ENCODE data around the gene SCARF2. TPM values are rescaled to one million over a fixed set of nuclear protein-coding genes. Genes with fewer than 3 reads are reported as not detected.

The SCARF2 gene
- total RNA-seq, 1 experiment from 2014 or later = 26.3 TPM

DNA sequence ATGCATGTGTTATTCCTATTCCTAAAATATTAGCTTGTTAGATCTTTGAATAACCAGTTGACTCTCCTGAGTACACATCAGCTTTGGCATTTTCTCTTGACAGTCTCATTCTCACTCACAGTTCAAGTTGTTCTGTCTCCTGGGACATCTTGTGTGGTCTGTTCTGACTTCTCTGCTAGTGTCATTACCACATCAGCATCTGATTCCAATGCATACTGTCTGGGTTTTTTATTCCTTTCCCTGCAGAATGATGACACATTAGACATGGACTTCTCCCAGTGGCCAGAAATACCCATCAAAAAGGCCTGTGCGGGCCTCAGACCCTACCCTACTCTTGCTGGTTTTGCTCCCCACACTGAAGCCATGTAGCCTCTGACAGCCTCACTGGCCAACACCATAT, 41.0 kb downstream of the SCARF2 start:
- TF ChIP-seq, protein P1, sequence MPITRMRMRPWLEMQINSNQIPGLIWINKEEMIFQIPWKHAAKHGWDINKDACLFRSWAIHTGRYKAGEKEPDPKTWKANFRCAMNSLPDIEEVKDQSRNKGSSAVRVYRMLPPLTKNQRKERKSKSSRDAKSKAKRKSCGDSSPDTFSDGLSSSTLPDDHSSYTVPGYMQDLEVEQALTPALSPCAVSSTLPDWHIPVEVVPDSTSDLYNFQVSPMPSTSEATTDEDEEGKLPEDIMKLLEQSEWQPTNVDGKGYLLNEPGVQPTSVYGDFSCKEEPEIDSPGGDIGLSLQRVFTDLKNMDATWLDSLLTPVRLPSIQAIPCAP (CRISPR knock-in tag; IDR thresholded peaks at IDR 0.05) = no peak
- TF ChIP-seq ETV6 (CRISPR knock-in tag; IDR thresholded peaks at IDR 0.05) (no peak), HMGA2 (CRISPR knock-in tag; IDR thresholded peaks at IDR 0.05) (no peak), FOXJ3 (CRISPR knock-in tag; IDR thresholded peaks at IDR 0.05; ENCODE audit: borderline replicate concordance) (no peak), CBFB (CRISPR knock-in tag; IDR thresholded peaks at IDR 0.05; ENCODE audit: low read depth) (no peak), SMAD4 (CRISPR knock-in tag; IDR thresholded peaks at IDR 0.05) (no peak), PRRX2 (CRISPR knock-in tag; IDR thresholded peaks at IDR 0.05) (no peak)
- TF ChIP-seq, protein P2, sequence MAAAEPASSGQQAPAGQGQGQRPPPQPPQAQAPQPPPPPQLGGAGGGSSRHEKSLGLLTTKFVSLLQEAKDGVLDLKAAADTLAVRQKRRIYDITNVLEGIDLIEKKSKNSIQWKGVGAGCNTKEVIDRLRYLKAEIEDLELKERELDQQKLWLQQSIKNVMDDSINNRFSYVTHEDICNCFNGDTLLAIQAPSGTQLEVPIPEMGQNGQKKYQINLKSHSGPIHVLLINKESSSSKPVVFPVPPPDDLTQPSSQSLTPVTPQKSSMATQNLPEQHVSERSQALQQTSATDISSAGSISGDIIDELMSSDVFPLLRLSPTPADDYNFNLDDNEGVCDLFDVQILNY (CRISPR knock-in tag; IDR thresholded peaks at IDR 0.05) = no peak
- TF ChIP-seq, protein P3, sequence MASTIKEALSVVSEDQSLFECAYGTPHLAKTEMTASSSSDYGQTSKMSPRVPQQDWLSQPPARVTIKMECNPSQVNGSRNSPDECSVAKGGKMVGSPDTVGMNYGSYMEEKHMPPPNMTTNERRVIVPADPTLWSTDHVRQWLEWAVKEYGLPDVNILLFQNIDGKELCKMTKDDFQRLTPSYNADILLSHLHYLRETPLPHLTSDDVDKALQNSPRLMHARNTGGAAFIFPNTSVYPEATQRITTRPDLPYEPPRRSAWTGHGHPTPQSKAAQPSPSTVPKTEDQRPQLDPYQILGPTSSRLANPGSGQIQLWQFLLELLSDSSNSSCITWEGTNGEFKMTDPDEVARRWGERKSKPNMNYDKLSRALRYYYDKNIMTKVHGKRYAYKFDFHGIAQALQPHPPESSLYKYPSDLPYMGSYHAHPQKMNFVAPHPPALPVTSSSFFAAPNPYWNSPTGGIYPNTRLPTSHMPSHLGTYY (CRISPR knock-in tag; IDR thresholded peaks at IDR 0.05) = no peak
- no peak for DNase-seq (ENCODE audit: low spot score)
- Mint-ChIP-seq H3K27ac (no peak overlapping the region), H3K4me1 (peaks cover 39% of the 10 kb centered on the region), H3K36me3 (peaks cover 23% of the 10 kb centered on the region), H3K9me3 (no peaks in the 10 kb centered on the region), H3K27me3 (ENCODE audit: low read depth) (no peaks in the 10 kb centered on the region; the same call in none of the 2 replicates), H3K4me3 (peak overlapping the region; percentile 87; the same call in 1 of the 2 replicates)
- ATAC-seq = no peak
- ChIA-PET CTCF (interaction anchor here (2.4 to 4.5 kb wide), 2 partner anchors 22 to 60 kb away, joined by 8 to 30 read pairs; no protein-coding TSS in a partner anchor), POLR2A (no interaction called here)

DNA sequence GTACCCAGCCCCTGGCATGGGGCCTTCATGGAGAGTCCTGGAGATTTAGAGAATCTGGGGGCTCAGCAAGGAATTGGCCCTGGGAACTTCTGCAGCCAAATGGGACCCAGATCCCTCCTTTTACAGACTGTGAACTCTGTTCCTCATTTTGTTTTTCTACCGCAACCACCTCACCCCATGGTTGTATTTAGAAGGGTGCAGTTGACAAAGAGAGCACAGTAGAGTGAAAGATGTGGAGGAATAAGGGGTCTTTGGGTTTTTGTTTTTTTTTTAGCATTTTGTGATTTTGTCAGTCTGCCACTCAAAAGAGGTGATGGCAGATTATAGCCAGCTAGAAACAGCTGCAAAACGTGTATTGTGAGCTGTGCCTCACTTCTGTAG, 41.7 kb downstream of the SCARF2 start:
- CTCF ChIA-PET = interaction anchor here (2.4 to 4.5 kb wide), 2 partner anchors 22 to 60 kb away, joined by 8 to 30 read pairs; no protein-coding TSS in a partner anchor
- Mint-ChIP-seq H3K36me3 (peaks cover 23% of the 10 kb centered on the region), H3K9me3 (no peaks in the 10 kb centered on the region), H3K27me3 (ENCODE audit: low read depth) (no peaks in the 10 kb centered on the region; the same call in none of the 2 replicates), H3K4me3 (peak overlapping the region; percentile 87), H3K27ac (no peak overlapping the region), H3K4me1 (peaks cover 39% of the 10 kb centered on the region)
- DNase-seq (ENCODE audit: low spot score) (no peak), ATAC-seq (no peak)
- POLR2A ChIA-PET = no interaction called here
- TF ChIP-seq NFE2L1 (CRISPR knock-in tag; IDR thresholded peaks at IDR 0.05) (no peak), CREB1 (CRISPR knock-in tag; IDR thresholded peaks at IDR 0.05) (no peak), ETV6 (CRISPR knock-in tag; IDR thresholded peaks at IDR 0.05) (no peak), MXD4 (CRISPR knock-in tag; IDR thresholded peaks at IDR 0.05; ENCODE audit: borderline replicate concordance) (no peak)
- TF ChIP-seq, protein P4, sequence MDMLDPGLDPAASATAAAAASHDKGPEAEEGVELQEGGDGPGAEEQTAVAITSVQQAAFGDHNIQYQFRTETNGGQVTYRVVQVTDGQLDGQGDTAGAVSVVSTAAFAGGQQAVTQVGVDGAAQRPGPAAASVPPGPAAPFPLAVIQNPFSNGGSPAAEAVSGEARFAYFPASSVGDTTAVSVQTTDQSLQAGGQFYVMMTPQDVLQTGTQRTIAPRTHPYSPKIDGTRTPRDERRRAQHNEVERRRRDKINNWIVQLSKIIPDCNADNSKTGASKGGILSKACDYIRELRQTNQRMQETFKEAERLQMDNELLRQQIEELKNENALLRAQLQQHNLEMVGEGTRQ (CRISPR knock-in tag; IDR thresholded peaks at IDR 0.05) = no peak
- TF ChIP-seq, protein P5, sequence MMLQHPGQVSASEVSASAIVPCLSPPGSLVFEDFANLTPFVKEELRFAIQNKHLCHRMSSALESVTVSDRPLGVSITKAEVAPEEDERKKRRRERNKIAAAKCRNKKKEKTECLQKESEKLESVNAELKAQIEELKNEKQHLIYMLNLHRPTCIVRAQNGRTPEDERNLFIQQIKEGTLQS (CRISPR knock-in tag; conservative IDR thresholded peaks at IDR 0.05) = no peak

DNA sequence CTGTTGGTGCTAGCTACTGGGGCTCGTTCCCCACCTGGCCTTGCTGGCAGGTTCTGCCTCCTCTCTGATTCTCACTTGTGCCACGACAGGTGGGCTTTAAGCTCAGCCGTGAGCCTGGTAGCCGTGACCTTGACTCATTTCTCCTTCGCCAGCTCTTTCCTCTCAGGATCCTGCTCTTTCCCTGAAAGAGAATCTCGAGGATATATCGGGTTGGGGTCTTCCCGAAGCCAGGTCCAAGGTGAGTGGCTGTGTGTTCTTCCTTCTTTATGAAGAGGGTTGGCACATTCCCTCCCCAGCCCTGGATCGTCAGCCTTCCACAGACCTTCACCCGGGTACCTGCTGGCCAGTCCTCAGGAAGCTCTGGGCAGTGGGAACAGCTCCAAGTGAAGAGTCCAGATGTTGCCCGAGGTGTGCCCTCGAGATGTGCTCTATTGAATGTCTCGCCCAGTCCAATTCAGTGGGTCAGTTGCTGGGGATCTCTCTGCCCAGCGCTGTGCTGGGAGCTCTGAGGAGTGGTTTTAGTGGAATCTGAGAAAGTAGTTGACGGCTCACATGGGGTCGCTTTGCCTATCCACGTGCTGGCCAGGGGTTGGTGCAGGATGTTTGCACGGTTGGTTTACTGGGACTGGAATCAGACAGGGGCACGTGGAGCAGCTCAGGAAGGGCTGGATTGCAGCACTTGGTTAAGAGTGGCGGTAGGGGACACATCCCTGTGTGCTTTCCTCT, 42.3 kb downstream of the SCARF2 start:
- ATAC-seq (no peak), DNase-seq (ENCODE audit: low spot score) (no peak)
- Mint-ChIP-seq H3K27ac (0 out of 2 replicates have a peak overlapping the region, but pooled peaks have one; percentile 19), H3K4me1 (peaks cover 39% of the 10 kb centered on the region), H3K9me3 (no peaks in the 10 kb centered on the region), H3K36me3 (peaks cover 20% of the 10 kb centered on the region), H3K27me3 (ENCODE audit: low read depth) (no peaks in the 10 kb centered on the region; the same call in none of the 2 replicates), H3K4me3 (peak overlapping the region; percentile 87)
- POLR2A ChIA-PET = no interaction called here
- CTCF ChIA-PET = interaction anchor here (0.6 to 4.5 kb wide), 6 partner anchors 15 to 78 kb away, joined by 3 to 30 read pairs (median 4); partner anchors contain the start of gene DGCR6L
- TF ChIP-seq NFATC4 (CRISPR knock-in tag; IDR thresholded peaks at IDR 0.05) (no peak), ZNF396 (CRISPR knock-in tag; IDR thresholded peaks at IDR 0.05; ENCODE audit: borderline replicate concordance) (no peak)
- TF ChIP-seq, protein P5 (CRISPR knock-in tag; conservative IDR thresholded peaks at IDR 0.05) = no peak
- TF ChIP-seq, protein P6, sequence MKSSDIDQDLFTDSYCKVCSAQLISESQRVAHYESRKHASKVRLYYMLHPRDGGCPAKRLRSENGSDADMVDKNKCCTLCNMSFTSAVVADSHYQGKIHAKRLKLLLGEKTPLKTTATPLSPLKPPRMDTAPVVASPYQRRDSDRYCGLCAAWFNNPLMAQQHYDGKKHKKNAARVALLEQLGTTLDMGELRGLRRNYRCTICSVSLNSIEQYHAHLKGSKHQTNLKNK (CRISPR knock-in tag; IDR thresholded peaks at IDR 0.05) = no peak
- TF ChIP-seq, protein P7, sequence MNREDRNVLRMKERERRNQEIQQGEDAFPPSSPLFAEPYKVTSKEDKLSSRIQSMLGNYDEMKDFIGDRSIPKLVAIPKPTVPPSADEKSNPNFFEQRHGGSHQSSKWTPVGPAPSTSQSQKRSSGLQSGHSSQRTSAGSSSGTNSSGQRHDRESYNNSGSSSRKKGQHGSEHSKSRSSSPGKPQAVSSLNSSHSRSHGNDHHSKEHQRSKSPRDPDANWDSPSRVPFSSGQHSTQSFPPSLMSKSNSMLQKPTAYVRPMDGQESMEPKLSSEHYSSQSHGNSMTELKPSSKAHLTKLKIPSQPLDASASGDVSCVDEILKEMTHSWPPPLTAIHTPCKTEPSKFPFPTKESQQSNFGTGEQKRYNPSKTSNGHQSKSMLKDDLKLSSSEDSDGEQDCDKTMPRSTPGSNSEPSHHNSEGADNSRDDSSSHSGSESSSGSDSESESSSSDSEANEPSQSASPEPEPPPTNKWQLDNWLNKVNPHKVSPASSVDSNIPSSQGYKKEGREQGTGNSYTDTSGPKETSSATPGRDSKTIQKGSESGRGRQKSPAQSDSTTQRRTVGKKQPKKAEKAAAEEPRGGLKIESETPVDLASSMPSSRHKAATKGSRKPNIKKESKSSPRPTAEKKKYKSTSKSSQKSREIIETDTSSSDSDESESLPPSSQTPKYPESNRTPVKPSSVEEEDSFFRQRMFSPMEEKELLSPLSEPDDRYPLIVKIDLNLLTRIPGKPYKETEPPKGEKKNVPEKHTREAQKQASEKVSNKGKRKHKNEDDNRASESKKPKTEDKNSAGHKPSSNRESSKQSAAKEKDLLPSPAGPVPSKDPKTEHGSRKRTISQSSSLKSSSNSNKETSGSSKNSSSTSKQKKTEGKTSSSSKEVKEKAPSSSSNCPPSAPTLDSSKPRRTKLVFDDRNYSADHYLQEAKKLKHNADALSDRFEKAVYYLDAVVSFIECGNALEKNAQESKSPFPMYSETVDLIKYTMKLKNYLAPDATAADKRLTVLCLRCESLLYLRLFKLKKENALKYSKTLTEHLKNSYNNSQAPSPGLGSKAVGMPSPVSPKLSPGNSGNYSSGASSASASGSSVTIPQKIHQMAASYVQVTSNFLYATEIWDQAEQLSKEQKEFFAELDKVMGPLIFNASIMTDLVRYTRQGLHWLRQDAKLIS (CRISPR knock-in tag; IDR thresholded peaks at IDR 0.05; ENCODE audit: borderline replicate concordance) = no peak

All from WTC11 (cell line).